ENCODE data around the gene PHF12.
"Not testable (repeated sequence)": the region's sequence is repeated elsewhere in the genome, so short reads cannot be mapped to it uniquely, and the experiment has no call there.

DNA sequence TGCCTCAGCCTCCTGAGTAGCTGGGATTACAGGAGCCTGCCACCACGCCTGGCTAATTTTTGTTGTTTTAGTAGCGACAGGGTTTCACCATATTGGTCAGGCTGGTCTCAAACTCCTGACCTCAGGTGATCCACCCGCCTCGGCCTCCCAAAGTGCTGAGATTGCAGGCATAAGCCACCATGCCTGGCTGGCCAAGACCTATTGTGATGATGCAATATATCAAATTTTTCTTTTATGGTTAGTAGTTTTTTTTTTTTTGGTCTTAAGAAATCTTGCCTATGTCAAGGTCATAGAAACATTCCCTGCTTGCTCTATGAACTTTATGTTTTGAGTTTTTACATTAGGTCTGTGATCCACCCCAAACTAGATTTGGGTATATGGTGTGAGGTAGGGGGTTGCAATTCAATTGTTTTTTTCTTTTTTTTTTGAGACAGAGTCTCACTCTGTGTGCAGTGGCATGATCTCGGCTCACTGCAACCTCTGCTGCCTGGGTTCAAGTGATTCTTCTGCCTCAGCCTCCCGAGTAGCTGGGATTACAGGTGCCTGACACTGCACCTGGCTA, 74.1 kb downstream of the PHF12 start:
- TF ChIP-seq CHD2 (IDR thresholded peaks at IDR 0.05; ENCODE audit: low read length, partially characterized antibody); EP300 (IDR thresholded peaks at IDR 0.05); ZC3H11A (IDR thresholded peaks at IDR 0.05); POLR2A (IDR thresholded peaks at IDR 0.05; ENCODE audit: low read length); ESRRA (IDR thresholded peaks at IDR 0.05; ENCODE audit: borderline replicate concordance, low read length); FOSL2 (IDR thresholded peaks at IDR 0.05); FOSL2 (CRISPR knock-in tag; IDR thresholded peaks at IDR 0.05); NR3C1 (IDR thresholded peaks at IDR 0.05); SMC3 (IDR thresholded peaks at IDR 0.05); HDAC2 (IDR thresholded peaks at IDR 0.05): not testable (repeated sequence)
- TF ChIP-seq, protein P1, sequence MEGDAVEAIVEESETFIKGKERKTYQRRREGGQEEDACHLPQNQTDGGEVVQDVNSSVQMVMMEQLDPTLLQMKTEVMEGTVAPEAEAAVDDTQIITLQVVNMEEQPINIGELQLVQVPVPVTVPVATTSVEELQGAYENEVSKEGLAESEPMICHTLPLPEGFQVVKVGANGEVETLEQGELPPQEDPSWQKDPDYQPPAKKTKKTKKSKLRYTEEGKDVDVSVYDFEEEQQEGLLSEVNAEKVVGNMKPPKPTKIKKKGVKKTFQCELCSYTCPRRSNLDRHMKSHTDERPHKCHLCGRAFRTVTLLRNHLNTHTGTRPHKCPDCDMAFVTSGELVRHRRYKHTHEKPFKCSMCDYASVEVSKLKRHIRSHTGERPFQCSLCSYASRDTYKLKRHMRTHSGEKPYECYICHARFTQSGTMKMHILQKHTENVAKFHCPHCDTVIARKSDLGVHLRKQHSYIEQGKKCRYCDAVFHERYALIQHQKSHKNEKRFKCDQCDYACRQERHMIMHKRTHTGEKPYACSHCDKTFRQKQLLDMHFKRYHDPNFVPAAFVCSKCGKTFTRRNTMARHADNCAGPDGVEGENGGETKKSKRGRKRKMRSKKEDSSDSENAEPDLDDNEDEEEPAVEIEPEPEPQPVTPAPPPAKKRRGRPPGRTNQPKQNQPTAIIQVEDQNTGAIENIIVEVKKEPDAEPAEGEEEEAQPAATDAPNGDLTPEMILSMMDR (IDR thresholded peaks at IDR 0.05), result not testable (repeated sequence)
- TF ChIP-seq, protein P2, sequence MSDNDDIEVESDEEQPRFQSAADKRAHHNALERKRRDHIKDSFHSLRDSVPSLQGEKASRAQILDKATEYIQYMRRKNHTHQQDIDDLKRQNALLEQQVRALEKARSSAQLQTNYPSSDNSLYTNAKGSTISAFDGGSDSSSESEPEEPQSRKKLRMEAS (IDR thresholded peaks at IDR 0.05), result not testable (repeated sequence)
- TF ChIP-seq, protein P3, sequence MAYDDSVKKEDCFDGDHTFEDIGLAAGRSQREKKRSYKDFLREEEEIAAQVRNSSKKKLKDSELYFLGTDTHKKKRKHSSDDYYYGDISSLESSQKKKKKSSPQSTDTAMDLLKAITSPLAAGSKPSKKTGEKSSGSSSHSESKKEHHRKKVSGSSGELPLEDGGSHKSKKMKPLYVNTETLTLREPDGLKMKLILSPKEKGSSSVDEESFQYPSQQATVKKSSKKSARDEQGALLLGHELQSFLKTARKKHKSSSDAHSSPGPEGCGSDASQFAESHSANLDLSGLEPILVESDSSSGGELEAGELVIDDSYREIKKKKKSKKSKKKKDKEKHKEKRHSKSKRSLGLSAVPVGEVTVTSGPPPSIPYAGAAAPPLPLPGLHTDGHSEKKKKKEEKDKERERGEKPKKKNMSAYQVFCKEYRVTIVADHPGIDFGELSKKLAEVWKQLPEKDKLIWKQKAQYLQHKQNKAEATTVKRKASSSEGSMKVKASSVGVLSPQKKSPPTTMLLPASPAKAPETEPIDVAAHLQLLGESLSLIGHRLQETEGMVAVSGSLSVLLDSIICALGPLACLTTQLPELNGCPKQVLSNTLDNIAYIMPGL (CRISPR knock-in tag; IDR thresholded peaks at IDR 0.05; ENCODE audit: borderline replicate concordance), result not testable (repeated sequence)
- TF ChIP-seq, protein P4, sequence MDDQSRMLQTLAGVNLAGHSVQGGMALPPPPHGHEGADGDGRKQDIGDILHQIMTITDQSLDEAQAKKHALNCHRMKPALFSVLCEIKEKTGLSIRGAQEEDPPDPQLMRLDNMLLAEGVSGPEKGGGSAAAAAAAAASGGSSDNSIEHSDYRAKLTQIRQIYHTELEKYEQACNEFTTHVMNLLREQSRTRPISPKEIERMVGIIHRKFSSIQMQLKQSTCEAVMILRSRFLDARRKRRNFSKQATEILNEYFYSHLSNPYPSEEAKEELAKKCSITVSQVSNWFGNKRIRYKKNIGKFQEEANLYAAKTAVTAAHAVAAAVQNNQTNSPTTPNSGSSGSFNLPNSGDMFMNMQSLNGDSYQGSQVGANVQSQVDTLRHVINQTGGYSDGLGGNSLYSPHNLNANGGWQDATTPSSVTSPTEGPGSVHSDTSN (IDR thresholded peaks at IDR 0.05), result not testable (repeated sequence)

Measured in A549 (cell line).